Keratinocyte (primary cell): ENCODE results near the gene SPPL3.

Source experiments
- EZH2 ChIP-seq: IDR thresholded peaks from one replicate; pipeline ENCODE4 v1.6.1; 2012; ENCODE audit warnings: inconsistent platforms, mild to moderate bottlenecking, low read length, moderate library complexity
- TF ChIP-seq, protein P1 (sequence below), 3 experiments: IDR thresholded peaks in 1 of 3; conservative IDR thresholded peaks in 1 of 3; optimal IDR thresholded peaks in 1 of 3; 2 replicates in 2 of 3; 3 replicates in 1 of 3; pipeline versions ENCODE3 to v1.5.1; 2011; ENCODE audit warnings: low read length in 3 of 3, mild to moderate bottlenecking in 3 of 3, moderate library complexity in 2 of 3, control low read depth in 1 of 3, inconsistent platforms in 1 of 3; ENCODE audit not compliant: insufficient read depth in 2 of 3; ENCODE audit errors: extremely low read depth in 1 of 3

DNA sequence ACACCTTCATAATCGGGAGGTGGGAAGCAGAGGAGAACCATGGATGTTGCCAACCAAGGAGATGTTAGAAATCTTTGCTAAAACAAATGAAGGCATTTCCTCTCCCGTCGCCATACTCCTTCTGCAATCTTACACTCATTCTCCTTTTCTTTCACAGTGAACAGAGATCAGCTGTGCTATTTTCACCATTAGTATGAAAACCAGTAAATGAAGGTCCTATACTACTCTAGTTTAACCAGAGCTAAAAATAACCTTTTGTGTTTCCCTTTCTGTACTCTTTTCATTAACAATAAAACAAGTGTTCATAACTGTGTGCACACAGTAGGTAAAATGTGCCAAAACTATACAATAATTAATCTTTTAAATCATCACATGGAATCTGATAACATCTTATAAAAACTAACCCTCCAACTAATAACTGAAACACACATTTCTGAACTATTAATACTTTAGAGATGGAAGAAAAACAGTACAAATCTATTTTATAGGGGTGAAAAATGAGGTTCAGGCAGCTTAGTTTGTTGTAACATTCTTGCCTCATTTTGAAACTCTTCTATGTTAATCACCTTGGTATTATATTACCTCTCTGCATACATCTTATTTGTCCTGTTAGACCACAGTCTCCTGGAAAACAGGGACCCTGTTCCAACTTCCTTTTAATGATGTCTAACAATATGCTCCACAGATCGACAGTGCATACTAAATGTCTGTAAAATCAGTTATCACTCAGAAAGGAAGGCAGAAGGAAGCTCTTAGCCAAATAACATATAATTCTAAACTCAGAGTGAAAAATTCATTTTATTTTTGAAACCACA is 69.5 kb downstream of the SPPL3 start:
- TF ChIP-seq, protein P1, sequence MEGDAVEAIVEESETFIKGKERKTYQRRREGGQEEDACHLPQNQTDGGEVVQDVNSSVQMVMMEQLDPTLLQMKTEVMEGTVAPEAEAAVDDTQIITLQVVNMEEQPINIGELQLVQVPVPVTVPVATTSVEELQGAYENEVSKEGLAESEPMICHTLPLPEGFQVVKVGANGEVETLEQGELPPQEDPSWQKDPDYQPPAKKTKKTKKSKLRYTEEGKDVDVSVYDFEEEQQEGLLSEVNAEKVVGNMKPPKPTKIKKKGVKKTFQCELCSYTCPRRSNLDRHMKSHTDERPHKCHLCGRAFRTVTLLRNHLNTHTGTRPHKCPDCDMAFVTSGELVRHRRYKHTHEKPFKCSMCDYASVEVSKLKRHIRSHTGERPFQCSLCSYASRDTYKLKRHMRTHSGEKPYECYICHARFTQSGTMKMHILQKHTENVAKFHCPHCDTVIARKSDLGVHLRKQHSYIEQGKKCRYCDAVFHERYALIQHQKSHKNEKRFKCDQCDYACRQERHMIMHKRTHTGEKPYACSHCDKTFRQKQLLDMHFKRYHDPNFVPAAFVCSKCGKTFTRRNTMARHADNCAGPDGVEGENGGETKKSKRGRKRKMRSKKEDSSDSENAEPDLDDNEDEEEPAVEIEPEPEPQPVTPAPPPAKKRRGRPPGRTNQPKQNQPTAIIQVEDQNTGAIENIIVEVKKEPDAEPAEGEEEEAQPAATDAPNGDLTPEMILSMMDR (optimal IDR thresholded peaks at IDR 0.05 in 1 of 3, IDR thresholded peaks at IDR 0.05 in 1 of 3, conservative IDR thresholded peaks at IDR 0.05 in 1 of 3; ENCODE audit: extremely low read depth in 1 of 3, insufficient read depth in 2 of 3, low read length in 3 of 3) = no peak
- no peak for TF ChIP-seq EZH2
